Cortex of kidney (tissue), 1 donor: ENCODE measurements around the gene DCLRE1C.
"Not testable (repeated sequence)": the region's sequence is repeated elsewhere in the genome, so short reads cannot be mapped to it uniquely, and the experiment has no call there.

Experiments used
- DNase-seq: peaks from one replicate; lab custom pipeline; 2025; lab: John Stamatoyannopoulos, UW

Gene DCLRE1C

GRCh38 chr10:14880229-14880628 lies 73.7 kb downstream of the DCLRE1C start:
- no peak for DNase-seq

GRCh38 chr10:14879928-14880193 lies 74.0 kb downstream of the DCLRE1C start:
- DNase-seq: no peak

GRCh38 chr10:14879124-14879927 lies 74.6 kb downstream of the DCLRE1C start:
- DNase-seq: no peak

- DNase-seq: peak; percentile 63
Measured at GRCh38 chr10:14878266-14879123, 75.4 kb downstream of the DCLRE1C start, which contains the start of gene SUV39H2. Gene SUV39H2, plus strand, starts transcription at chr10:14878866. Its CDS starts 23 bp downstream, at chr10:14878889.

- DNase-seq: no peak
Measured at GRCh38 chr10:14876764-14877163, 77.1 kb downstream of the DCLRE1C start.

DNA sequence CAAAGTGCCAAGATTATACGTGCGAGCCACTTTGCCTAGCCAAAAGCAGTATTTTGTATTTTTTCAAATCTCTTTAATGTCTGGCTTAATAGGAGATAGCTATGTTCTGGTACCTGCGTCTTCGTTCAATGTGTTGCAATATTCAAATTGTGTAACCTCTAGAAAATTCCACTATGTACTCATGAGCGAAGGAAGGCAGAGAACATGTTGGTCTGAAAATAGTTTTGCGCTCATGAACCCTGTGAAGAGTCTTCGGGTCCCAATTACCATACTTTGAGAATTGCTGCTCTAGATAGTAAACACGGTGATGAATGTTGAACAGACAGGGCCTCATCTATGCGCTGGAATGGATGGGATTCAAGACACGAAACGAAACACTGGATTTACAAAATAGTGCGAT lies 78.0 kb downstream of the DCLRE1C start:
- no peak for DNase-seq

DNA sequence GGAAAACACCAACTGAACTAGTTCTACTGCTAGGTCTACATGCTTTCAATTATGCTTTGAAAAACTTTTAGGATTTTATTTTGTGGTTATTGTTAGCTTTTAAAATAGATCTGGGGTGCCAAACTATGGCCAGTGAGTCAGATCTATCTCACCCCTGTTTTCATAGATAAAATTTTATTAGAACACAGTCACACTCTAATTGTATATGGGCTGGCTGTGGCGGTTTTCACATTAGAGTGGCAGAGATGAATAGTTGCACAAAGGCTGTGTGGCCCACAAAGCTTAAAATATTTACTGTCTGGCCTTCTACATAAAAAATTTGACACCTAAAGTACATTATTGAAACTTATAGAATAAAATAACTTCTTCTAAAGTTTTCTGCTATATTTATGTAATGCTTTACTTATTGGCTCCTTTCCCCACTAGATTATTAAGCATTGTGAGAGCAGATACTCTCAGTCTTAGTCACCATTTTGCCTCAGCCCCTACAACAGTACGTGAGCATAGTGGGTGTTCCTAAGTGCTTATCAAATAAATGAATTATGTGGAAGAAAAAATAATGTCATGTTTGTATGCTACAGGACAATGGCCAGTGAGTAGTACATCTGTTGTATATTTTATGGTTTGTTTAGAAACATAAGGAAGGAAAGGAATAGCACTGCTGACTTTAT lies 80.7 kb downstream of the DCLRE1C start:
- DNase-seq: no peak

DNA sequence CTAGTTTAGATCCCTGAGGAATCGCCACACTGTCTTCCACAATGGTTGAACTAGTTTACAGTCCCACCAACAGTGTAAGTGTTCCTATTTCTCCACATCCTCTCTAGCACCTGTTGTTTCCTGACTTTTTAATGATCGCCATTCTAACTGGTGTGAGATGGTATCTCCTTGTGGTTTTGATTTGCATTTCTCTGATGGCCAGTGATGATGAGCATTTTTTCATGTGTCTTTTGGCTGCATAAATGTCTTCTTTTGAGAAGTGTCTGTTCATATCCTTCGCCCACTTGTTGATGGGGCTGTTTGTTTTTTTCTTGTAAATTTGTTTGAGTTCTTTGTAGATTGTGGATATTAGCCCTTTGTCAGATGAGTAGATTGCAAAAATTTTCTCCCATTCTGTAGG lies 89.0 kb downstream of the DCLRE1C start:
- DNase-seq: not testable (repeated sequence)

DNA sequence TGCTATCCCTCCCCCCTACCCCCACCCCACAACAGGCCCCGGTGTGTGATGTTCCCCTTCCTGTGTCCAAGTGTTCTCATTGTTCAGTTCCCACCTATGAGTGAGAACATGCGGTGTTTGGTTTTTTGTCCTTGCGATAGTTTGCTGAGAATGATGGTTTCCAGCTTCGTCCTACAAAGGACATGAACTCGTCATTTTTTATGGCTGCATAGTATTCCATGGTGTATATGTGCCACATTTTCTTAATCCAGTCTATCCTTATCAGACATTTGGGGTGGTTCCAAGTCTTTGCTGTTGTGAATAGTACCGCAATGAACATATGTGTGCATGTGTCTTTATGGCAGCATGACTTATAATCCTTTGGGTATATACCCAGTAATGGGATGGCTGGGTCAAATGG lies 89.4 kb downstream of the DCLRE1C start:
- DNase-seq: not testable (repeated sequence)

DNA sequence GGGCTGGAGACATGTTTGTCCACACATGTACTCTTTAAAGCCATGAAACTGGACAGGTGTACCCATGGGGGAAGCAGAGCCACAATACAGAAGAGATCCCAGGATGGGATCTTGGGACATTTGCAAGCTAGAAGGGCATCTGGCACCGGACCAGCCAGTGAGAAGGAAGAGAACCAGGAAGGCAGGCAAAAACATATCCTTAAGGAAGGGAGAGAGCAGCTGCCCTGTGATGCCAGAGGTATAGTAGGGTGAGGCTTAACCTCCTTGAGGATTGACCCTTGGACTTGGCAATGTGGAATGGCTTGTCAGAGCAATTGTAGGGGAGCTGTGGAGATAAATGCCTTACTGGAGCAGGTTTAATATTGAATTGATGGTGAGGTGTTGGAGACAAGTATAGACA lies 93.1 kb downstream of the DCLRE1C start:
- DNase-seq: no peak

- DNase-seq: no peak
Measured at GRCh38 chr10:14859775-14860174, 94.1 kb downstream of the DCLRE1C start.

- DNase-seq: no peak
Measured at GRCh38 chr10:14859043-14859442, 94.9 kb downstream of the DCLRE1C start.

DNA sequence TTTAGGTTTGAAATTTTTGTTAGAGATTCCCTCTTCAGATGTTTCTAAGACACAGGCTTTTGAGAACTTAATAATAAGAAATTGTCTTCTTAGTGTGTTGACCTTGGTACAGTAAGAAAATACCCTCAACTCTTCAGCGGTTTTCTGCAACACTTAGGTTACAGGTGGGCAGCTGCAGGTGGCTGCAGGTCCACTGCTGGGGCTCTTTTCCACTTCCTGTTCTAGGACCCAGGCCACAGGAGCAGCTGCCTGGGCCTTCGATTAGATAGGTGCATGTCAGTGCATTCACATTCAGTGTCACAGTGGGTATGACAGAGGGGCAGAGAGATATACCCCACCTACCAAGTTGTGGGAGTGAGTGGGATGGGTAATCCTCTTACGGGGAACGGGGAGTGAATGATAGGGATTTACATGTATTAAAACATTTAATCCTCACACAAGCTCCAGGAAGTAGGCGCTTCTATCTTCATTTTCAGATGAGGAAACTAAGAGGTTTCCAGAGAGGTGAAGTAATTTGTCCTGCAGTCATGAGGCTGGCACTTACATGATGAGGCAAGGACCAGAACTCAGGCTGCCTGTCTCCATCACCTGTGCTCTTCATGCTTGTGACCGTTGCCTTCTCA lies 95.4 kb downstream of the DCLRE1C start:
- DNase-seq: no peak

DNA sequence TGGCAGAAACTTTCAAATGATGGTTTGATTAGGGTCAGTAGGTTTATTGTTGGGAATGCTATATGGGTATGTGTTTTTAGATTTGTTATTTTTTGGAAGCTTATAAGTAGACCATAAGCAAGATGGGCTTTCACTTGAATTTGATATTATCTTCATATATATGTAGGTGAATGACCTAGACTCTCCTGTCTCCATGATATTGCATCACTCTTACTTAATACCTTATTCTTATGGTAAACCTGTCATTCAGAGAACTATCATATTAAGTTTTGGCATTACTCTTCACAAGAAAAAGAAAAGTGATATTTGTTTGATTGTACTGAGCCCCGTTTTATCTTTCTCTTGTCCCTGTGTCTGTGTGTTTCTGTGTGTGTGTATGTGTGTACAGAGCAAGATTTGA lies 98.4 kb downstream of the DCLRE1C start:
- no peak for DNase-seq

DNA sequence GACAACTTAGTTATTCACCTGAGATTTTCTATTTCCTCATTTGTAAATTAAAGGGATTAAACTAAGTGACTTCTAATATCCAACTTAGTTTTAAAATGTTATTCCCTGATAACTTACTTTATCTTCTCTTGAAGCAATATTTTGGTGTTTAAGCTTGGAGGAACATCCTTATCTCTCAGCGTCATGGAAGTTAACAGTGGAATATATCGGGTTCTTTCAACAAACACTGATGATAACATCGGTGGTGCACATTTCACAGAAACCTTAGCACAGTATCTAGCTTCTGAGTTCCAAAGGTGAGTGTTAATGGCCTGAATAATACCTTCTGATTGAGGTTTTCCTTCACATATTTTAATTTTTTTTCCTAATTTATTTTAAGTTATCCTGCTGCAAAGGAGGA lies 101.7 kb downstream of the DCLRE1C start:
- DNase-seq: no peak
